ENCODE results near the gene RAMP3.

Gene RAMP3

DNA sequence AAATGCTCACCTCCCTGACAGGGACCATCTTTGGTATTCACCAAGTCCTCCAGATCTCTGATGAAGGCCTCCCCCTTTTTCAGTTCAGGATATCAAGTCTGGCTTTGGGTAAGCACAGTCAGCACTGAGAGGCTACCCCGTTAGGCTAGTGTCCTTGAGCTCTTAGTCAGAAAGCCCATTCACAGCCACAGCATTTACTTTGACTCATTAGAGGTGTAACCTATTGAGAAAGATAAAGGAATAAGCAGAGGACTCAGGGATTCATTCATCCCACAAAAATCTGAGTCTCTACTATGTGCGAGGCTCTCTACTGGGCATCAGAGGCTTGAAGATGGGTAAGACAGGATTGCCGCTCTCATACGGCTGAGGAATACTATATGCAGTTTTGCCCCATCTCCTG lies 14.0 kb upstream of the RAMP3 start:
- TF ChIP-seq, protein P1, sequence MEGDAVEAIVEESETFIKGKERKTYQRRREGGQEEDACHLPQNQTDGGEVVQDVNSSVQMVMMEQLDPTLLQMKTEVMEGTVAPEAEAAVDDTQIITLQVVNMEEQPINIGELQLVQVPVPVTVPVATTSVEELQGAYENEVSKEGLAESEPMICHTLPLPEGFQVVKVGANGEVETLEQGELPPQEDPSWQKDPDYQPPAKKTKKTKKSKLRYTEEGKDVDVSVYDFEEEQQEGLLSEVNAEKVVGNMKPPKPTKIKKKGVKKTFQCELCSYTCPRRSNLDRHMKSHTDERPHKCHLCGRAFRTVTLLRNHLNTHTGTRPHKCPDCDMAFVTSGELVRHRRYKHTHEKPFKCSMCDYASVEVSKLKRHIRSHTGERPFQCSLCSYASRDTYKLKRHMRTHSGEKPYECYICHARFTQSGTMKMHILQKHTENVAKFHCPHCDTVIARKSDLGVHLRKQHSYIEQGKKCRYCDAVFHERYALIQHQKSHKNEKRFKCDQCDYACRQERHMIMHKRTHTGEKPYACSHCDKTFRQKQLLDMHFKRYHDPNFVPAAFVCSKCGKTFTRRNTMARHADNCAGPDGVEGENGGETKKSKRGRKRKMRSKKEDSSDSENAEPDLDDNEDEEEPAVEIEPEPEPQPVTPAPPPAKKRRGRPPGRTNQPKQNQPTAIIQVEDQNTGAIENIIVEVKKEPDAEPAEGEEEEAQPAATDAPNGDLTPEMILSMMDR (IDR thresholded peaks at IDR 0.05; ENCODE audit: low read depth, low read length) = no peak
- DNase-seq (ENCODE audit: extremely low read depth, low read depth) = no peak

GRCh38 chr7:45145881-45146280 lies 11.7 kb upstream of the RAMP3 start:
- TF ChIP-seq, protein P1 (IDR thresholded peaks at IDR 0.05; ENCODE audit: low read depth, low read length) = no peak
- DNase-seq (ENCODE audit: extremely low read depth, low read depth) = no peak

DNA sequence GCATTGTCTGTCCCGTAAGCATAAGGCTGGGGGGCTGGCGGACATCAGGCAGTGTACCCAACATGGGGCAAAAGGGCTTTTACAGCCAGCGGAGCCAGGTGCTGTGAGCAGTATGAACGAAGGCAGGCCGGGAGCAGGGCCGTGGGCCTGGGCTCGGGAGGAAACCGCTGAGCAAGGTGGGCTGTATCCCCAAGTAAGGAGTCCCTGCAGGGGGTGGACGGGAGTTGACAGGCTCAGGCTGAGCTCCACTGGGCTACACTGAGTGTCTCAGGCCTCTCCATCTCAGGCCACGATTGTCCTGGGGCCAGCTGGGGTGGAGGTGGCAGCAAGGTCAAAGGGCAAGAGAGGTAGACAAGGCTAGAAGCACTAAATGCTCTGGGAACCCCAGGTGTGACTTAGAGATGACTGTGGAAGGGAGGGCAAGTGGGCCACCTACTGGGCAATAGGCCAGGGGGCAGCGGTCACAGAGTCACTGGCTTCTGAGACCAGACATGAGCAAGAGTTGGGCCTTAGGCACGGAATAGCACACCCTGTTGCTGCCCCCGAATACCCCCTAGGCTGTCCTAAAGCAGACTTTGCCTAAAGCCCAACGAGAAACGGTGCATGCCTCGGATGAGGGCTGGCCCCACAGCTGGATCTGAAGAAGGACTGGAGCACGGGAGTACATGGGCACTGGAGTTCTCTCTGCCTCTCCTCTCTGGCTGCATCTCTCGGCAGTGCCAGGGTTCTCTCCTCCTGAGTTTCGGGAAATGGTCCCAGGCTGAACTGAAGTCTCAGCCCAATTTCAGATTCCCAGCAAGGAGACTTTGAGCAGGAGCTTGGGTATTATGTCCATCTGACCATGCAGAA lies 10.8 kb upstream of the RAMP3 start:
- DNase-seq (ENCODE audit: extremely low read depth, low read depth) = no peak
- TF ChIP-seq, protein P1 (IDR thresholded peaks at IDR 0.05; ENCODE audit: low read depth, low read length) = no peak

DNA sequence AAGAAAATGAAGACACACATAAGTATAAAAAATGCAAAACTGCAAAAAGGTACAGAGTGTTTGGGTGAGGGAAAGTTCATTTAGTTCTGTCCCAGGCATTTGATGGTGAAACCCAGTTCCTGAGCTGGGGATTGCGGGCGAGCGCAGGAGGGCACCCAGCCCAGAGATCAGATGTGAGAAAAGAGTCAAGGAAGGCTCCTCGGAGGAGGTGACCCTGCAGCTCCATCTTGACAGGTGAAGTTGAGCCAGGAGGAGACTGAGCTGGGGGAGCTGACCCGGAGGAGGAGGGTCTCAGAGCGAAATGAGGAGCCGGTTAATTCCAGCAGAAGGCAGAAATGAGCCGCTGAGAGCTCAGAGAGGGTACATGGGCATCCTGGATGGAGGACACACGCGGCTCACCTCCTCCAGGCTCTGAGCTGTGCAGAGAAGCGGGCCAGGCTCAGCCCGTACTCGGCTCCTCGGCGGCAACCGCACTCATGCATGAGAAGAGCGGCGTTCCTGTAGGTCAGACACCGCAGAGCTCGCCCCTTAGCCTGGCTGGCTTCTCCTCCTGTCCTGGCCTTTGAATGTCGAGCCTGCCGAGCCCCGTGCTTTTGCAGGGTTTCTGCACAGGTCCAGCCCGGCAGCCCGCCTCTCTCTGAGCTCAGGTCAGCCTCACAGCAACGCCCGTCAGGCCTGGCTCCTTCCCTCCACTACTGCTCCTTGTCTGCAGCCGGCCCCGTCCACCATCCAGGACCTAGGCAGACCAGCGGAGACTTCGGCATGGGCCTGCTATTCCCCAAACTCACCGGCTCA lies 9.5 kb upstream of the RAMP3 start:
- DNase-seq (ENCODE audit: extremely low read depth, low read depth) = no peak
- TF ChIP-seq, protein P1 (IDR thresholded peaks at IDR 0.05; ENCODE audit: low read depth, low read length) = no peak

GRCh38 chr7:45148653-45148973 lies 9.0 kb upstream of the RAMP3 start:
- no peak for DNase-seq (ENCODE audit: extremely low read depth, low read depth)

DNA sequence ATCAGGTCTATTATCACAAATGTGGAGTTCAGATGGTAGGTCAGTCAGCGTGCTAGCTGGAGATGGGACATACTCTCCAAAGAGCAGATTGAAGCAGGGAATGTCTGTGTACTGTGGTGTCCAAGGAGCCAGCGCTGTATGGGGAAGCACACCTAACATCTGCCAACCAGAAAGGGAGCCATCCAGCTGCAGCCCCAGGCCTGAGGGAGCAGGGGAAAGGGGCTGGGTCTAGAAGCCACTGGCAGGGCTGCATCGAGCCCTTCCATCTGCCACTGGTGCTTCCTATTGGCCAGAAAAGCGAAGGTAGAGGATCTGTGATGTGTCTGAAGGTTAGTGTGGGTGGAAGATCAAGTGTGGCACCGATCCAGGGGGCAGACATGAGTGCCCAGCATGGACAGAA lies 8.0 kb upstream of the RAMP3 start:
- DNase-seq (ENCODE audit: extremely low read depth, low read depth) = no peak
- TF ChIP-seq, protein P1 (IDR thresholded peaks at IDR 0.05; ENCODE audit: low read depth, low read length) = no peak

More at GRCh38 chr7:45148653-45148973, 9.0 kb upstream of the RAMP3 start:
- TF ChIP-seq, protein P1 (IDR thresholded peaks at IDR 0.05; ENCODE audit: low read depth, low read length) = no peak

GRCh38 chr7:45150199-45150598 lies 7.4 kb upstream of the RAMP3 start:
- TF ChIP-seq, protein P1 (IDR thresholded peaks at IDR 0.05; ENCODE audit: low read depth, low read length) = no peak
- DNase-seq (ENCODE audit: extremely low read depth, low read depth) = no peak
